Astrocyte (in vitro differentiated cells and primary cell): ENCODE results near the gene PHF21B. TPM values are rescaled to one million over a fixed set of nuclear protein-coding genes. Genes with fewer than 3 reads are reported as not detected.

Source experiments
- DNase-seq: peaks from one replicate; pipeline ENCODE4 v3.0.0-alpha.2; 2010; ENCODE audit warnings: low read depth
- FAIRE-seq: peaks from 2 replicates; lab custom pipeline; 2011; peaks lifted over from hg19 to GRCh38; lab: Jason Lieb, UNC
- H2AFZ ChIP-seq: 2 replicates; pipeline ENCODE4 v1.6.0; 2012; ENCODE audit warnings: low read depth, low read length, inconsistent platforms
- H3K27ac ChIP-seq: 2 replicates; pipeline ENCODE4 v1.5.1; 2011; ENCODE audit warnings: low read depth, low read length, inconsistent platforms
- H3K27me3 ChIP-seq: 2 replicates; pipeline ENCODE4 v1.6.0; 2011; ENCODE audit warnings: low read length, inconsistent platforms; ENCODE audit not compliant: insufficient read depth
- H3K36me3 ChIP-seq: 2 replicates; pipeline ENCODE4 v1.5.1; 2011; ENCODE audit warnings: low read length, inconsistent platforms; ENCODE audit not compliant: insufficient read depth
- H3K4me1 ChIP-seq: 2 replicates; pipeline ENCODE4 v1.5.1; 2011; ENCODE audit warnings: low read length, inconsistent platforms; ENCODE audit not compliant: insufficient read depth
- H3K4me2 ChIP-seq: 2 replicates; pipeline ENCODE4 v1.6.0; 2012; ENCODE audit warnings: low read length, inconsistent platforms
- H3K4me3 ChIP-seq: 2 replicates; pipeline ENCODE4 v1.5.1; 2011; ENCODE audit warnings: low read depth, mild to moderate bottlenecking, low read length, inconsistent platforms; ENCODE audit not compliant: insufficient read depth
- H3K79me2 ChIP-seq: 2 replicates; pipeline ENCODE4 v1.6.0; 2012; ENCODE audit warnings: mild to moderate bottlenecking, low read length, inconsistent platforms; ENCODE audit not compliant: insufficient read depth
- H3K9ac ChIP-seq: 2 replicates; pipeline ENCODE4 v1.6.0; 2012; ENCODE audit warnings: mild to moderate bottlenecking, low read length, inconsistent platforms
- H3K9me3 ChIP-seq: 2 replicates; pipeline ENCODE4 v1.5.1; 2012; ENCODE audit warnings: low read depth, mild to moderate bottlenecking, low read length, inconsistent platforms; ENCODE audit not compliant: insufficient read depth
- H4K20me1 ChIP-seq: 2 replicates; pipeline ENCODE4 v1.6.0; 2012; ENCODE audit warnings: low read length, inconsistent platforms; ENCODE audit not compliant: insufficient read depth
- H3K27ac Mint-ChIP-seq: one replicate; pipeline ENCODE4 v1.8.0; 2021; ENCODE audit warnings: mild to moderate bottlenecking, mixed read lengths; ENCODE audit not compliant: unreplicated experiment
- H3K27me3 Mint-ChIP-seq: one replicate; pipeline ENCODE4 v1.8.0; 2021; ENCODE audit warnings: low read depth, mixed read lengths; ENCODE audit not compliant: unreplicated experiment
- H3K36me3 Mint-ChIP-seq: one replicate; pipeline ENCODE4 v1.8.0; 2021; ENCODE audit warnings: low read depth, mixed read lengths; ENCODE audit not compliant: unreplicated experiment
- H3K4me1 Mint-ChIP-seq: one replicate; pipeline ENCODE4 v1.8.0; 2021; ENCODE audit warnings: low read depth, mixed read lengths; ENCODE audit not compliant: unreplicated experiment
- H3K4me3 Mint-ChIP-seq: one replicate; pipeline ENCODE4 v1.8.0; 2021; ENCODE audit warnings: mild to moderate bottlenecking, moderate library complexity, mixed read lengths; ENCODE audit not compliant: unreplicated experiment
- H3K9me3 Mint-ChIP-seq: one replicate; pipeline ENCODE4 v1.8.0; 2021; ENCODE audit warnings: mild to moderate bottlenecking, mixed read lengths; ENCODE audit not compliant: unreplicated experiment
- CTCF ChIP-seq: IDR thresholded peaks from 2 replicates; pipeline ENCODE4 v1.5.1; 2011; ENCODE audit warnings: low read depth, mild to moderate bottlenecking, inconsistent platforms, low read length, moderate library complexity; ENCODE audit not compliant: insufficient read depth
- EZH2 ChIP-seq: IDR thresholded peaks from 2 replicates; pipeline ENCODE4 v1.6.1; 2012; ENCODE audit warnings: mild to moderate bottlenecking, low read length, inconsistent platforms; ENCODE audit not compliant: insufficient read depth
- total RNA-seq: library from RNA; stranded (reverse); gene quantifications from 2 replicates; pipeline ENCODE4 v1.2.1, GENCODE V29; 2021

PHF21B gene
- total RNA-seq, 1 donor from 2014 or later = 6.3 TPM

GRCh38 chr22:44901301-44901700 is 108.5 kb downstream of the PHF21B start:
- TF ChIP-seq CTCF (no peak), EZH2 (no peak)
- peaks cover 23% of the 10 kb centered on the region for H3K9me3 Mint-ChIP-seq
- Histone ChIP-seq H3K36me3 (no peaks in the 10 kb centered on the region), H3K4me1 (no peaks in the 10 kb centered on the region), H3K79me2 (no peaks in the 10 kb centered on the region), H2AFZ (no peak overlapping the region), H3K4me3 (no peak overlapping the region), H4K20me1 (no peaks in the 10 kb centered on the region), H3K9ac (no peak overlapping the region), H3K9me3 (peaks cover 12% of the 10 kb centered on the region), H3K27me3 (no peaks in the 10 kb centered on the region), H3K4me2 (no peak overlapping the region), H3K27ac (no peak overlapping the region)
- H3K27ac Mint-ChIP-seq = no peak overlapping the region
- peaks cover 23% of the 10 kb centered on the region for H3K36me3 Mint-ChIP-seq
- H3K27me3 Mint-ChIP-seq = no peaks in the 10 kb centered on the region
- H3K4me3 Mint-ChIP-seq = no peak overlapping the region
- DNase-seq (peak; percentile 2), FAIRE-seq (no peak)
- H3K4me1 Mint-ChIP-seq = no peaks in the 10 kb centered on the region

- H3K27ac Mint-ChIP-seq = no peak overlapping the region
- Histone ChIP-seq H4K20me1 (no peaks in the 10 kb centered on the region), H3K9me3 (peaks cover 12% of the 10 kb centered on the region), H3K4me1 (no peaks in the 10 kb centered on the region), H3K79me2 (no peaks in the 10 kb centered on the region), H3K36me3 (no peaks in the 10 kb centered on the region), H3K4me3 (no peak overlapping the region), H2AFZ (no peak overlapping the region), H3K27me3 (no peaks in the 10 kb centered on the region), H3K27ac (no peak overlapping the region), H3K9ac (no peak overlapping the region), H3K4me2 (no peak overlapping the region)
- no peaks in the 10 kb centered on the region for H3K4me1 Mint-ChIP-seq
- peaks cover 21% of the 10 kb centered on the region for H3K9me3 Mint-ChIP-seq
- H3K27me3 Mint-ChIP-seq = no peaks in the 10 kb centered on the region
- peaks cover 18% of the 10 kb centered on the region for H3K36me3 Mint-ChIP-seq
- H3K4me3 Mint-ChIP-seq = no peak overlapping the region
- TF ChIP-seq CTCF = no peak
- no peak for TF ChIP-seq EZH2
- FAIRE-seq (no peak), DNase-seq (no peak)
These were observed 111.6 kb downstream of the PHF21B start for GRCh38 chr22:44898236-44898635.

GRCh38 chr22:44895296-44896055 is 114.3 kb downstream of the PHF21B start:
- Histone ChIP-seq H3K4me3 (no peak overlapping the region), H2AFZ (no peak overlapping the region), H3K9me3 (no peaks in the 10 kb centered on the region), H3K27me3 (no peaks in the 10 kb centered on the region), H3K9ac (no peak overlapping the region), H4K20me1 (no peaks in the 10 kb centered on the region), H3K36me3 (no peaks in the 10 kb centered on the region), H3K4me1 (no peaks in the 10 kb centered on the region), H3K4me2 (no peak overlapping the region), H3K79me2 (no peaks in the 10 kb centered on the region), H3K27ac (no peak overlapping the region)
- no peak for TF ChIP-seq EZH2
- no peak for TF ChIP-seq CTCF
- no peak for DNase-seq
- Mint-ChIP-seq H3K27ac (no peak overlapping the region), H3K4me1 (no peaks in the 10 kb centered on the region), H3K27me3 (peaks cover 2% of the 10 kb centered on the region), H3K9me3 (peaks cover 2% of the 10 kb centered on the region), H3K4me3 (no peak overlapping the region), H3K36me3 (peaks cover 4% of the 10 kb centered on the region)
- FAIRE-seq = no peak
